Frontal cortex (tissue), 4 donors: ENCODE data around the gene SPEM2. TPM values are rescaled to one million over a fixed set of nuclear protein-coding genes. Genes with fewer than 3 reads are reported as not detected.

Experiments used
- DNase-seq, 2 donors: peaks; one replicate each; pipeline ENCODE4 v3.0.0; 2012; ENCODE audit warnings: low spot score in 2 of 2
- FAIRE-seq: peaks from 2 replicates; lab custom pipeline; 2012; peaks lifted over from hg19 to GRCh38; lab: Jason Lieb, UNC
- total RNA-seq: library from RNA; depleted of rRNA; stranded (reverse); fragments of >200 nt; gene quantifications from one replicate; pipeline ENCODE4 v1.2.3, GENCODE V29; 2014
- donor health status: control.
- donor health status: control.
- donor health status: control.

SPEM2 gene
- total RNA-seq, 1 donor from 2014 or later, result not detected

- DNase-seq (no peak), FAIRE-seq (no peak)
These were observed 22.2 kb upstream of the SPEM2 start for GRCh38 chr17:7403043-7403726.

GRCh38 chr17:7403727-7403976 lies 21.8 kb upstream of the SPEM2 start:
- no peak for FAIRE-seq
- no peak for DNase-seq

- peak; percentile 94 for DNase-seq
- FAIRE-seq, result peak; percentile 95
These were observed 21.3 kb upstream of the SPEM2 start, which contains the start of gene TMEM256 for GRCh38 chr17:7403977-7404736. TSS of gene TMEM256 (minus strand) at chr17:7404097. CDS start at chr17:7404084, 13 bp downstream.

- DNase-seq, result peak; percentile 80 to 89
- no peak for FAIRE-seq
These were observed 20.6 kb upstream of the SPEM2 start for GRCh38 chr17:7404737-7405349.

GRCh38 chr17:7405350-7406234 lies 19.8 kb upstream of the SPEM2 start:
- FAIRE-seq, result no peak
- no peak for DNase-seq

- DNase-seq (no peak), FAIRE-seq (no peak)
These were observed 19.1 kb upstream of the SPEM2 start for GRCh38 chr17:7406235-7406825.

- DNase-seq (no peak), FAIRE-seq (no peak)
These were observed 18.3 kb upstream of the SPEM2 start for GRCh38 chr17:7407082-7407481.

GRCh38 chr17:7407485-7408251 lies 17.7 kb upstream of the SPEM2 start, which contains the start of gene NLGN2:
TSS of gene NLGN2 (plus strand) at chr17:7407845. CDS start at chr17:7408256, 411 bp downstream.
- DNase-seq (no peak), FAIRE-seq (no peak)

GRCh38 chr17:7408252-7408727 lies 17.1 kb upstream of the SPEM2 start:
- FAIRE-seq, result no peak
- DNase-seq, result no peak

- FAIRE-seq, result no peak
- no peak for DNase-seq
These were observed 16.6 kb upstream of the SPEM2 start for GRCh38 chr17:7408863-7409262.

- FAIRE-seq (no peak), DNase-seq (no peak)
These were observed 15.7 kb upstream of the SPEM2 start for GRCh38 chr17:7409716-7410115.

GRCh38 chr17:7410634-7411426 lies 14.6 kb upstream of the SPEM2 start:
- FAIRE-seq, result no peak
- DNase-seq, result no peak

GRCh38 chr17:7411427-7411750 lies 14.0 kb upstream of the SPEM2 start:
- FAIRE-seq (no peak), DNase-seq (no peak)

GRCh38 chr17:7413346-7413985 lies 11.9 kb upstream of the SPEM2 start:
- FAIRE-seq, result no peak
- no peak for DNase-seq

- no peak for DNase-seq
- no peak for FAIRE-seq
These were observed 10.6 kb upstream of the SPEM2 start for GRCh38 chr17:7414837-7415236.

- FAIRE-seq, result no peak
- DNase-seq, result no peak
These were observed 9.6 kb upstream of the SPEM2 start for GRCh38 chr17:7415784-7416183.

GRCh38 chr17:7416323-7416722 lies 9.1 kb upstream of the SPEM2 start:
- DNase-seq (no peak), FAIRE-seq (no peak)
